Kidney epithelial cell (primary cell): ENCODE measurements around the gene CRIP2. TPM values are rescaled to one million over a fixed set of nuclear protein-coding genes. Genes with fewer than 3 reads are reported as not detected.

Source experiments
- DNase-seq: peaks from one replicate; pipeline ENCODE4 v3.0.0-alpha.2; 2010; ENCODE audit warnings: low read depth
- H3K27me3 ChIP-seq: 2 replicates; pipeline ENCODE4 v1.6.0; 2011; ENCODE audit warnings: low read length; ENCODE audit not compliant: control insufficient read depth, insufficient read depth
- H3K36me3 ChIP-seq: 2 replicates; pipeline ENCODE4 v1.5.1; 2011; ENCODE audit warnings: low read length; ENCODE audit not compliant: control insufficient read depth, insufficient read depth
- H3K4me3 ChIP-seq: 2 replicates; pipeline ENCODE4 v1.5.1; 2011; ENCODE audit warnings: low read depth, mild to moderate bottlenecking, control low read depth, low read length
- total RNA-seq: library from RNA; depleted of rRNA; stranded (reverse); fragments of >200 nt; gene quantifications from 2 replicates; pipeline ENCODE4 v1.2.3, GENCODE V29; 2015
- TF ChIP-seq, protein P1 (sequence below): IDR thresholded peaks from 2 replicates; pipeline ENCODE4 v1.5.1; 2011; ENCODE audit warnings: mild to moderate bottlenecking, moderate library complexity, low read length, control low read depth, inconsistent platforms; ENCODE audit not compliant: insufficient read depth, poor library complexity, severe bottlenecking

The CRIP2 gene
- total RNA-seq, 1 donor from 2014 or later: 101 TPM

DNA sequence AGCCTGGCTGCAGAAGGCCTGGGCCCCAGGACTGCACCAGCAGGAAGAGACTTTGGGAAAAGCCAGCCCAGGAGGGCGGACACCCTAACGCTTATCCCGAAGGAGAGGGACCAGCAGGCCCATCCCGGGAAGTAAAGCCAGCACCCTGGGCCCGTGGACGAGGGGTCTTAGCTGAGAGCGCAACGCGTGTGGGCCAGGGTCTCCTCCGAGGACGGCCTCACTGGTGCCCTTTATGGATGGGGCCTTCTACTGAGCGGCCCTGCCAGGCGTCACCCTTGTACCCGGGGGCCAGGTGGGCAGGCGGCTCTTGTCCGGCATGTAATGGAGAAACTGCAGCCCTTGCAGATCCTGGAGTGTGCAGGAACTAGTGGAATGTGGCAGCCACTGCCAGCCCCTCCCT is 30.5 kb downstream of the CRIP2 start:
- DNase-seq: no peak
- TF ChIP-seq, protein P1, sequence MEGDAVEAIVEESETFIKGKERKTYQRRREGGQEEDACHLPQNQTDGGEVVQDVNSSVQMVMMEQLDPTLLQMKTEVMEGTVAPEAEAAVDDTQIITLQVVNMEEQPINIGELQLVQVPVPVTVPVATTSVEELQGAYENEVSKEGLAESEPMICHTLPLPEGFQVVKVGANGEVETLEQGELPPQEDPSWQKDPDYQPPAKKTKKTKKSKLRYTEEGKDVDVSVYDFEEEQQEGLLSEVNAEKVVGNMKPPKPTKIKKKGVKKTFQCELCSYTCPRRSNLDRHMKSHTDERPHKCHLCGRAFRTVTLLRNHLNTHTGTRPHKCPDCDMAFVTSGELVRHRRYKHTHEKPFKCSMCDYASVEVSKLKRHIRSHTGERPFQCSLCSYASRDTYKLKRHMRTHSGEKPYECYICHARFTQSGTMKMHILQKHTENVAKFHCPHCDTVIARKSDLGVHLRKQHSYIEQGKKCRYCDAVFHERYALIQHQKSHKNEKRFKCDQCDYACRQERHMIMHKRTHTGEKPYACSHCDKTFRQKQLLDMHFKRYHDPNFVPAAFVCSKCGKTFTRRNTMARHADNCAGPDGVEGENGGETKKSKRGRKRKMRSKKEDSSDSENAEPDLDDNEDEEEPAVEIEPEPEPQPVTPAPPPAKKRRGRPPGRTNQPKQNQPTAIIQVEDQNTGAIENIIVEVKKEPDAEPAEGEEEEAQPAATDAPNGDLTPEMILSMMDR: no peak
- H3K4me3 ChIP-seq: no peak overlapping the region
- peaks cover 10% of the 10 kb centered on the region for H3K27me3 ChIP-seq
- no peaks in the 10 kb centered on the region for H3K36me3 ChIP-seq

DNA sequence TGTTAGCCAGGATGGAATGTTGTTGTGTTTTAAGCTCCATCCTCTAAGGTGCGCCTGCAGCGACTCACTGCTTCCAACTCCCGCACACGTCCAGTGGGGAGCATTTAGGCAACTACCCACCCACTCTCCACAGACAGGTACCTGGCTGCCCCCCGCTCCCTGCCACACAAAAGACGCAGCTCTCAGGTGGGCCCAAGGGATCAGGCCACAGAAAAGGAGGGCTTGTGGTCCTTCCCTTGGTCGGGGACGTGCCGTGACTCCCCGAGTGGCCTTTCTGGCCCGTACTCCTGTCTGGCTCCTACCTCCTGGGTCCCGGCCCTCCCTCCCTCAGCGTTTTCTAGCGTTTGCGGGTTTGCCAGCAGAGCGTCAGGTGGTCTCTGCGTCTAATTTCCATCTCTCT is 32.6 kb downstream of the CRIP2 start:
- H3K4me3 ChIP-seq: no peak overlapping the region
- DNase-seq: no peak
- TF ChIP-seq, protein P1: no peak
- H3K27me3 ChIP-seq: peaks cover 12% of the 10 kb centered on the region
- no peaks in the 10 kb centered on the region for H3K36me3 ChIP-seq

DNA sequence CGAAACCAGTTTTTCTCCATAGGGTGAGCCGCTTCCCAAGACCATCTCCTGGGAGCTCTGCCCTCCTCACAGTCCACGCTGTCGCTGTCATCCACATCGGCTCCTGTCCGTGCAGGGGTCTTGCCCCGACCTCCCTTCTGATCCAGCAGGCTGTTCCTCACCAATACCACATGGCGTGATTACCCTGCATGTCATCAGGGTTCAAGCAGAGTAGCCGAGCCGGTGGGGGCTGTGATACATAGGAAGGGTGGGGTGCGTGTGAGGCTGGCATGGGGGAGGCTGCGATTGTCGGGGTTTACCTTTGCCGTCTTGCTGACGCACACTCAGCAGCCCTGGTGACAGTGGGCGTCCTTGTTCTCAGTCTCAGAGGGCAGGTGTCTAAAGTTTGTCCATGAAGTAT is 33.4 kb downstream of the CRIP2 start:
- no peak for DNase-seq
- no peak overlapping the region for H3K4me3 ChIP-seq
- TF ChIP-seq, protein P1: no peak
- no peaks in the 10 kb centered on the region for H3K36me3 ChIP-seq
- peaks cover 15% of the 10 kb centered on the region for H3K27me3 ChIP-seq

DNA sequence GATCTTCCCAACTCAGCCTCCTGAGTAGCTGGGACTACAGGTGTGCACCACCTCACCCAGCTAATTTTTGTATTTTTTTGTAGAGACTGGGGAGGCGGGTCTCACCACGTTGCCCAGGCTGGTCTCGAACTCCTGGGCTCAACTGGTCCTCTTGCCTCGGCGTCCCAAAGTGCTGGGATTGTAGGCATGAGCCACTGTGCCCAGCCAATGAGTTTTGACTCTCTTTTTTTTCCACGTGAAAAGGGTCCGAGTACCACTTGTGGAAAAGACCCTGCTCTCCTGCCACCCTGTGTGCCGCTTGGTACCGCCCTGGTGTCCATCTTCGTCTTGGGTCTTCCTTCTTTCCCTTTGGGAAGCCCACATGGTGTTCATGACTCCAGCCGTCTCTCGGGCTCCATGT is 34.0 kb downstream of the CRIP2 start:
- DNase-seq: no peak
- Histone ChIP-seq H3K36me3 (no peaks in the 10 kb centered on the region), H3K27me3 (peaks cover 15% of the 10 kb centered on the region), H3K4me3 (no peak overlapping the region)
- TF ChIP-seq, protein P1: no peak

DNA sequence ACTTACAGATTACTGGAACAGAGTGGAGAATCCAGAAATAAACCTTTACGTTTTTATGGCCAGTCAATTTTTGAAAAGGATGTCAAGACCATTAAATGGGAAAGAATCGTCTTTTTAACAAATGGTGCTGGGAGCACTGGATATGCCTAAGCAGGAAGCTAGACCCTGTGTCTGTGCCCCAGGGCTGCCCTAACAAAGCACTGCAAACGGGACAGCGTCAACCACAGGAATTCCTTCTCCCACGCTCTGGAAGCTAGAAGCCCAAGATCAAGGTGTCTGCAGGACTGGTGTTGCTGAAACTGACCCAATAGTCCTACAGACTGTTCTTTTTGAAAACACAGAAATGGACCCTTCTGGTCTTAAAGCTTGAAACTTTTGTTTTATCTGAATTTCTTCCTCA is 42.5 kb downstream of the CRIP2 start:
- no peaks in the 10 kb centered on the region for H3K36me3 ChIP-seq
- peaks cover 8% of the 10 kb centered on the region for H3K27me3 ChIP-seq
- no peak overlapping the region for H3K4me3 ChIP-seq
- DNase-seq: no peak
- TF ChIP-seq, protein P1: no peak

DNA sequence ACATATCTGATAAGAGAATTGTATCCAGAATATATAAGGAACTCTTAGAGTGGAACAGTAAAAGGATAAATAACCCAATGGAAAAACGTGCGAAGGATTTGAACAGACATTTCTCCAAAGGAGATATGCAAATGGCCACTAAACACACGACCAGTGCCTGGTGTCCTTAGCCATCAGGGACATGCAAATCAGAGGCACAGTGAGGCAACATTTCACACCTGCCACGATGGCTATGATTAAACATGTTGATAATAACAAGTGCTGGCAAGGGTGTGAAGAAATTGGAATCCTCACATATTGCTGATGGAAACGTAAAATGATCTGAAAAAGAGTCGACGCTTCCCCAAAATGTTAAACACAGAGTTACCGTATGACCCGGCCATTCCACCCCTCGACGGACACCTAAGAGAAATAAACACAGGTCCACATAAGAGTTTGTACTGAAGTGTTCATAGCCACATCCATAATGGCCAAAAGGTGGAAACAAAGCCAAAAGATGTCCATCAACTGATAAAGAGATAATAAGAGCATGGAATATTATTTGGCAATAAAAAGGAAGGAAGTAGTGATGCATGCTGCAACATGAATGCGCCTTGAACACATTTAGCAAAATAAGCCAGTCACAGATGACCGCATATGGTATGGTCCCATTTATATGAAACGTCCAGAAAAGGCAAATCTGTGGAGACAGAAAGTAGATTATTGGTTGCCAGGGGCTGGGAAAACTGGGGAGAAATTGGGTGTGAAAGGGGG is 45.5 kb downstream of the CRIP2 start:
- H3K27me3 ChIP-seq: peaks cover 5% of the 10 kb centered on the region
- no peak overlapping the region for H3K4me3 ChIP-seq
- DNase-seq: no peak
- TF ChIP-seq, protein P1: no peak
- no peaks in the 10 kb centered on the region for H3K36me3 ChIP-seq
